Jurkat, Clone E6-1 (cell line): ENCODE results near the gene ZNF689.

Experiments
- DNase-seq: peaks from one replicate; pipeline ENCODE4 v3.0.0-alpha.2; 2011; ENCODE audit warnings: low read depth, low spot score
- H3K4me3 ChIP-seq: 2 replicates; pipeline ENCODE4 v1.5.1; 2011; ENCODE audit warnings: mild to moderate bottlenecking, low read length, control low read depth, moderate library complexity

Gene ZNF689

DNA sequence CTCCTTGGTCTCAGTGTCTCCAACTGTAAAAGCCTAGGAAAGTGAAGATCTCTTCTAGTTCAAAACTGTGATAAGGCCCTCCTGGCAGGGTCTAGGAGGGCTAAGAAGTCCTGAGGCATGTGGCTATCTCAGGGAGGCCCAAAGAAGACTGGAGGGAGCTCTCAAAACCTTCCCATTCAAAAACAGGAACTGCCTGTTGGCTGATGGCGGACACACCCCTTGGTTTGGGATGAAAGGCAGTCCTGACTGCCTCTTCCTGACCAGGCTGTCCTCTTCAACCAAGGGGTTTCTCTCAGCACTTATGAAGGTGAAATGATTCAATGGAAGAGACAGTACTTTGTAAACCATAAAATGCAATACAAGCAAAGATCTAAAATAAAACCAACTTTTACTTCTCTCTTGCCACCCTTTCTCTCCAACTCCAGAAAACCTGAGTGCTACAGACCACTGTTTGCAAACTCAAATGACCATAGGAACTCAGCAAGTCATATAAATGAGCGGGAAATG, 56.7 kb downstream of the ZNF689 start:
- DNase-seq: no peak
- no peak overlapping the region for H3K4me3 ChIP-seq

DNA sequence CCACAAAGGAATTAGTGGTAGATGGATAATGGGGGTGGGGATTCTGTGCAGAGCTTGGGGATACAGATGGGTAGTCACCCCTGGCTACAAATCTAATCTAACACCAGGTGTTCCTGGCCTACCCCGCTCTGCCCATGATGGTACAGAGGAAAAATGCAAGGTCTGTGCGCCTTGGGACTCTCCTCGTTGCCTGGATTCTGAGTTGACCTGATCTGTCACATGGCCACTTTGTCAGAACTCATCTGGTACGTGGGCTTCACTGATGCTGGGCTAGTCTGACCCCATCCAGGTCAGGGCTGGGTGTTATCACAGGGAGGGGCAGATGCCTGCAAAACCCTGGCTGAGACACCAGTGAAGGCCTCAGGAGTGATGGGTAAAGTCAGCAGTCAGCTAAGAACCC, 57.2 kb downstream of the ZNF689 start:
- no peak for DNase-seq
- H3K4me3 ChIP-seq: no peak overlapping the region
